Stimulated activated CD4-positive, alpha-beta T cell treated with anti-CD3 and anti-CD28 coated beads, Interleukin-1b, Interleukin-23, amount 100 ng/mL, for 24 hours (primary cell): ENCODE data around the gene HCRTR1.
A peak's percentile ranks its signal among the peaks of the same experiment; 100 is the strongest.

Experiments used
- DNase-seq, 4 experiments: peaks; one replicate each; pipeline ENCODE4 v3.0.0-alpha.2; 2020; ENCODE audit warnings: low read depth in 4 of 4, low spot score in 1 of 4

HCRTR1 gene

GRCh38 chr1:31625561-31626222 lies 8.2 kb downstream of the HCRTR1 start:
- DNase-seq, result no peak

- no peak for DNase-seq
These were observed 9.0 kb downstream of the HCRTR1 start for GRCh38 chr1:31626223-31627207.

GRCh38 chr1:31627301-31627929 lies 9.9 kb downstream of the HCRTR1 start:
- DNase-seq, result no peak

- no peak for DNase-seq
These were observed 10.6 kb downstream of the HCRTR1 start for GRCh38 chr1:31627930-31628559.

- no peak for DNase-seq
These were observed 11.6 kb downstream of the HCRTR1 start for GRCh38 chr1:31628931-31629556.

GRCh38 chr1:31632649-31633048 lies 15.2 kb downstream of the HCRTR1 start:
- no peak for DNase-seq

- DNase-seq, result no peak
These were observed 15.6 kb downstream of the HCRTR1 start for GRCh38 chr1:31633117-31633516.

GRCh38 chr1:31637915-31638673 lies 20.6 kb downstream of the HCRTR1 start:
- DNase-seq, result no peak

- no peak for DNase-seq
These were observed 22.1 kb downstream of the HCRTR1 start for GRCh38 chr1:31639543-31639942.

- no peak for DNase-seq
These were observed 22.7 kb downstream of the HCRTR1 start for GRCh38 chr1:31640179-31640578.

- no peak for DNase-seq
These were observed 23.5 kb downstream of the HCRTR1 start for GRCh38 chr1:31640964-31641363.

GRCh38 chr1:31642366-31642765 lies 24.9 kb downstream of the HCRTR1 start:
- no peak for DNase-seq

GRCh38 chr1:31642897-31643296 lies 25.4 kb downstream of the HCRTR1 start:
- DNase-seq, result no peak

GRCh38 chr1:31643976-31644559 lies 26.6 kb downstream of the HCRTR1 start:
- no peak for DNase-seq

GRCh38 chr1:31644560-31645273 lies 27.2 kb downstream of the HCRTR1 start, which contains the start of gene PEF1:
Gene PEF1 (minus strand): TSS chr1:31644876. CDS start chr1:31644864, 12 bp downstream.
- peak; percentile 98 to 99 (median 98) for DNase-seq

GRCh38 chr1:31645274-31645568 lies 27.7 kb downstream of the HCRTR1 start:
- DNase-seq, result no peak

- no peak for DNase-seq
These were observed 28.9 kb downstream of the HCRTR1 start for GRCh38 chr1:31646259-31646960.

- DNase-seq, result no peak
These were observed 29.6 kb downstream of the HCRTR1 start for GRCh38 chr1:31647106-31647505.

GRCh38 chr1:31648190-31648589 lies 30.7 kb downstream of the HCRTR1 start:
- DNase-seq, result no peak
